CD4-positive, alpha-beta memory T cell (primary cell): Measurements from ENCODE around the gene WDR38. TPM values are rescaled to one million over a fixed set of nuclear protein-coding genes. Genes with fewer than 3 reads are reported as not detected.
A peak's percentile ranks its signal among the peaks of the same experiment; 100 is the strongest.

Source experiments
- CTCF ChIA-PET: fragments of 350-600 bp; sonication (Branson Sonifier 250); formaldehyde crosslinking; loops from one replicate; lab custom pipeline; 2021; ENCODE audit warnings: inconsistent platforms; ENCODE audit not compliant: partially characterized antibody; lab: Charles Lee
- POLR2A ChIA-PET: fragments of 350-600 bp; sonication (Branson Sonifier 250); formaldehyde crosslinking; loops from one replicate; lab custom pipeline; 2021; ENCODE audit not compliant: partially characterized antibody; lab: Charles Lee
- DNase-seq, 5 donors: peaks; one replicate each; pipeline versions ENCODE4 v3.0.0 to v3.0.0-alpha.2; 2020 to 2022; ENCODE audit warnings: mixed read lengths in 1 of 5
- H3K27ac ChIP-seq: one replicate; pipeline ENCODE4 v1.7.0; 2013; ENCODE audit warnings: low read depth, low read length
- H3K27me3 ChIP-seq: 2 replicates; pipeline ENCODE4 v1.7.0; 2013; ENCODE audit warnings: mild to moderate bottlenecking, low read length, moderate library complexity; ENCODE audit not compliant: insufficient read depth
- H3K36me3 ChIP-seq: 2 replicates; pipeline ENCODE4 v1.7.0; 2013; ENCODE audit warnings: mild to moderate bottlenecking, low read length, moderate library complexity; ENCODE audit not compliant: insufficient read depth
- H3K4me1 ChIP-seq: 2 replicates; pipeline ENCODE4 v1.7.0; 2013; ENCODE audit warnings: mild to moderate bottlenecking, low read length, moderate library complexity; ENCODE audit not compliant: insufficient read depth
- H3K4me3 ChIP-seq, 2 donors: one replicate each; pipeline ENCODE4 v1.7.0; 2013; ENCODE audit warnings: low read length in 2 of 2, mild to moderate bottlenecking in 1 of 2
- H3K9me3 ChIP-seq, 2 donors: one replicate each; pipeline ENCODE4 v1.7.0; 2013; ENCODE audit warnings: low read length in 2 of 2, control low read depth in 1 of 2; ENCODE audit not compliant: control insufficient read depth in 1 of 2
- H3K27ac Mint-ChIP-seq, 7 donors: one replicate each; pipeline ENCODE4 v1.8.0; 2020 to 2021; ENCODE audit warnings: mixed read lengths in 7 of 7, mild to moderate bottlenecking in 6 of 7, inconsistent platforms in 3 of 7, moderate library complexity in 3 of 7
- H3K27me3 Mint-ChIP-seq, 2 donors: one replicate each; pipeline ENCODE4 v1.8.0; 2020 to 2021; ENCODE audit warnings: mixed read lengths in 2 of 2
- H3K36me3 Mint-ChIP-seq, 2 donors: one replicate each; pipeline ENCODE4 v1.8.0; 2020 to 2021; ENCODE audit warnings: mixed read lengths in 2 of 2, inconsistent platforms in 1 of 2, mild to moderate bottlenecking in 1 of 2
- H3K4me1 Mint-ChIP-seq, 4 donors: one replicate each; pipeline ENCODE4 v1.8.0; 2020 to 2021; ENCODE audit warnings: mixed read lengths in 4 of 4, mild to moderate bottlenecking in 1 of 4
- H3K4me3 Mint-ChIP-seq, 8 donors: one replicate each; pipeline ENCODE4 v1.8.0; 2020 to 2021; ENCODE audit warnings: mixed read lengths in 8 of 8, mild to moderate bottlenecking in 7 of 8, moderate library complexity in 6 of 8, inconsistent platforms in 3 of 8
- H3K9me3 Mint-ChIP-seq, 8 donors: one replicate each; pipeline ENCODE4 v1.8.0; 2020 to 2021; ENCODE audit warnings: mixed read lengths in 8 of 8, mild to moderate bottlenecking in 5 of 8, inconsistent platforms in 3 of 8, moderate library complexity in 1 of 8
- intact Hi-C: fragments of 100-400 bp; cut with micrococcal nuclease; formaldehyde crosslinking; loops from one replicate; pipeline ENCODE4 v1.15.1; 2023
- polyA plus RNA-seq, 2 donors: library from polyadenylated mRNA; unstranded; fragments of 300-500 nt; fragmentation: Illumina TruSeq; gene quantifications; one replicate each; pipeline ENCODE4 v1.2.3, GENCODE V29; 2021
- total RNA-seq, 2 experiments: library from RNA; stranded (reverse); gene quantifications; one replicate each; pipeline ENCODE4 v1.2.3, GENCODE V29; 2021

The WDR38 gene
- total and polyA plus RNA-seq, 4 experiments from 2014 or later: not detected

DNA sequence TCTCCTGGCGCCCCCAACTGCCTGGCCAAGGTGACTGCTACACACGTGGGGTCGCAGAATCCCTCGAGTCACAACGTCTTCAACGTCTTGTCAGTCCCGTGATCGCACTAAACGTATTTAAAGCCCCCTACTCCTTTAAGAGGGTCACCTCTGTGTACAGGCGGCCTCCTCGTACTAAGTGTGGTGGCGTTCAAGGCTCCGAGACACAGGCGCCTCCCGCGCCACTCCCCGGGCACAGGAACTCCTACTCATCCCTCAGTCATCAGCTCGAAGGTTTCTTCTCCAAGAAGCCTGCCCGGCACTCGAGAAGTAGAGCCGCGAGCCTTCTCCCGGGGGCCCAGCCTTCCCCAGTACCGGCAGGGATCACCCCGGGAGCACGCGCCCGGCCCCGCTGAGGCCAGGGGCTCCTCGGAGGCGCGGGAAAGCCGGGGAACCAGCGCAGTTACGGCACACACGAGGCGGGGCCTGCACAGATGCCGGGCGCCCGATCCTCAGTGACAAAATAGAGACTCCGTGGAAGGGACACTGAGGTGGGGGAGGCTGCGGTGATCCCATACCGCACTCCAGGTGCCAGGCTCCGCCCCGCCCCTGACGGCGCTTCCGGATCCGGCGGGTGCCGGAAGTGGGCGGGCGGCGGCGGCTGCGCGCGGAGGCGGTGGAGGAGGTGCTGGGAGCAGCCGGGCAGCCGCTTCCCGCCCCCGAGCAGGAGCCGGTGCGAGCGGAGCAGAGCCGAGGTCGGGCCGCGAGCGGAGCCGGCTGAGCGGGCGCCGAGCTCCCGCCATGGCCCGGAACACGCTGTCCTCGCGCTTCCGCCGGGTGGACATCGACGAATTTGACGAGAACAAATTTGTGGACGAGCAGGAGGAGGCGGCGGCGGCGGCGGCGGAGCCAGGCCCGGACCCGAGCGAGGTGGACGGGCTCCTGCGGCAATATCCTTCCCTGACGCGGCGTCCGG, 15.5 kb downstream of the WDR38 start:
- DNase-seq: peak; percentile 90 to 94 (median 92)
- H3K9me3 Mint-ChIP-seq: peaks cover 0 to 2% (median 0%) of the 10 kb centered on the region in 8 donors
- peak overlapping the region; percentile 94 to 98 (median 95) for H3K27ac Mint-ChIP-seq
- H3K36me3 Mint-ChIP-seq: peaks cover 8 to 39% of the 10 kb centered on the region in 2 donors
- peaks cover 47% of the 10 kb centered on the region for H3K4me1 ChIP-seq
- intact Hi-C loops: loop anchor here (1.0 kb wide), 2 partner anchors 7 to 73 kb away; partner anchors contain the start of genes GOLGA1 and RPL35
- H3K4me3 ChIP-seq: peak overlapping the region; percentile 58 to 85
- peaks cover 29 to 64% (median 43%) of the 10 kb centered on the region in 4 donors for H3K4me1 Mint-ChIP-seq
- ChIA-PET POLR2A (interaction anchor here (0.8 to 6.4 kb wide), 11 partner anchors 9 to 372 kb away, joined by 3 to 74 read pairs (median 5); partner anchors contain the start of genes ARPC5L, HSPA5, NR6A1 and RPL35), CTCF (interaction anchor here (7.9 kb wide), 1 partner anchor 14 kb away, joined by 56 read pairs; the partner anchor contains the start of gene WDR38)
- peaks cover 11% of the 10 kb centered on the region for H3K36me3 ChIP-seq
- H3K4me3 Mint-ChIP-seq: peak overlapping the region; percentile 90 to 96 (median 93)
- H3K27me3 Mint-ChIP-seq: no peaks in the 10 kb centered on the region
- H3K27me3 ChIP-seq: no peaks in the 10 kb centered on the region
- no peaks in the 10 kb centered on the region for H3K9me3 ChIP-seq
- H3K27ac ChIP-seq: peak overlapping the region; percentile 91

- peak overlapping the region; percentile 93 to 98 (median 95) for H3K27ac Mint-ChIP-seq
- peaks cover 15% of the 10 kb centered on the region for H3K36me3 ChIP-seq
- CTCF ChIA-PET: interaction anchor here (1.2 to 7.9 kb wide), 2 partner anchors 8 to 15 kb away, joined by 5 to 56 read pairs; partner anchors contain the start of genes RPL35 and WDR38
- H3K4me3 Mint-ChIP-seq: peak overlapping the region; percentile 89 to 96 (median 93)
- no peaks in the 10 kb centered on the region for H3K27me3 ChIP-seq
- peaks cover 54% of the 10 kb centered on the region for H3K4me1 ChIP-seq
- no peaks in the 10 kb centered on the region for H3K27me3 Mint-ChIP-seq
- peak in 4 of 5 donors; percentile 45 to 66 (median 48) for DNase-seq
- peaks cover 29 to 64% (median 46%) of the 10 kb centered on the region in 4 donors for H3K4me1 Mint-ChIP-seq
- H3K9me3 Mint-ChIP-seq: peaks cover 0 to 2% (median 0%) of the 10 kb centered on the region in 8 donors
- H3K4me3 ChIP-seq: peak overlapping the region; percentile 50 to 58
- intact Hi-C loops: loop anchor here (1.0 kb wide), 2 partner anchors 8 to 72 kb away; partner anchors contain the start of genes GOLGA1 and RPL35
- peak overlapping the region; percentile 91 for H3K27ac ChIP-seq
- POLR2A ChIA-PET: interaction anchor here (0.8 to 6.4 kb wide), 10 partner anchors 10 to 371 kb away, joined by 3 to 74 read pairs (median 6); partner anchors contain the start of genes ARPC5L, GOLGA1, HSPA5 and NR6A1
- H3K9me3 ChIP-seq: no peaks in the 10 kb centered on the region
- peaks cover 8 to 41% of the 10 kb centered on the region in 2 donors for H3K36me3 Mint-ChIP-seq
Observed at GRCh38 chr9:124869466-124869985, 16.3 kb downstream of the WDR38 start.

DNA sequence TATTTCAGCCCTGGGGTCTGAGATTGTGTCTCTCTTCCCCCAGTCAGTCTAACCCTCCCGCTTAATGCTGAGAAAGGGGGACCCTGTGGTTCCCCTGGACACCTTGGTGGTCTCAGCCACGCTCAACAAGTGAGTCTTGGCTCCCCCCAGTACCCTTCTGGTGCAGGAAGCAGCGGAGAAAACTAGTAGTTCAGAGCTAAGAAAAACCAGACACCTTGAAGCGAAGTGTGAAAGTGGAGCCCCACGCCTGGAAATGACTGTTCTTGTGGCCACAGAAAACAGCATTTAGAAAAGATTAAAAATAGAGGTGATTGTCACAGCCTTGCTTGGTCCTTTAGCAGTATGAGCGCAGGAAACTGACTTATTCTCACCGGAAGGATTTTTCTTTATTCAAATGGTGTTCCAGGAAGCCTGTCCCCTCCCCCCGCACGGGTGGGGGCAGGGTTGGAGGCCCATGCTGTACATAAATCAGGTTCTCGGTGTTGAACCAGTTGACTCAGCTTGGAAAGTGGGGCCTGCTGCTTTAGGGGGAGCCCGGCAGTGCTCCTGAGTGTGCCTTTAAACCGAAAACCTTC, 16.8 kb downstream of the WDR38 start:
- Mint-ChIP-seq H3K27ac (peak overlapping the region; percentile 93 to 98 (median 95)), H3K27me3 (no peaks in the 10 kb centered on the region), H3K4me3 (peak overlapping the region; percentile 89 to 96 (median 93)), H3K4me1 (peaks cover 29 to 70% (median 49%) of the 10 kb centered on the region in 4 donors), H3K9me3 (peaks cover 0 to 2% (median 0%) of the 10 kb centered on the region in 8 donors), H3K36me3 (peaks cover 8 to 47% of the 10 kb centered on the region in 2 donors)
- ChIA-PET POLR2A (interaction anchor here (1.0 to 6.4 kb wide), 9 partner anchors 8 to 371 kb away, joined by 3 to 74 read pairs (median 8); partner anchors contain the start of genes ARPC5L, GOLGA1, HSPA5 and NR6A1), CTCF (interaction anchor here (1.2 to 7.9 kb wide), 2 partner anchors 9 to 15 kb away, joined by 5 to 56 read pairs; partner anchors contain the start of genes RPL35 and WDR38)
- H3K9me3 ChIP-seq: no peaks in the 10 kb centered on the region
- no peaks in the 10 kb centered on the region for H3K27me3 ChIP-seq
- intact Hi-C loops: loop anchor here (1.0 kb wide), 2 partner anchors 9 to 71 kb away; partner anchors contain the start of genes GOLGA1 and RPL35
- peak; percentile 74 to 88 (median 75) for DNase-seq
- H3K4me3 ChIP-seq: peak overlapping the region; percentile 50 to 58
- peaks cover 58% of the 10 kb centered on the region for H3K4me1 ChIP-seq
- peaks cover 19% of the 10 kb centered on the region for H3K36me3 ChIP-seq
- peak overlapping the region; percentile 91 for H3K27ac ChIP-seq

DNA sequence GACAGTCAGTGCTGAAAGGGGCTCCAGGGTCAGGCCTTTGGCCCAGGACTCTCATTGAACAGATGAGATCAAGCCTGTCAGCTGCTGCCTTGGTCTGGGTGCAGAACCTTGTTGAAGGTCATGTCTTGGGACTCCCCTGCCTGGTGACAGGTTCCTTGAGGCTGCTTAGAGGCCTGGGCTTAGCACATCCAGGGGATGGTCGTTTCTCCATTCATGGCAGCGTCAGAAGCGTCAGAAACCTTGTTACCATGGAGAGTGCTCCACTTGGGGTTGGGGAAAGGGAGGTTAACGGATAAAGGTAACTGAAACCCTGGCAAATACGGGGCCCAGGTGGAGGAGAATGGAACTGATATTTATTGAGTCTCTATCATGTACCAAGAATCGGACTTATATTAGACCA, 17.5 kb downstream of the WDR38 start:
- peaks cover 29 to 74% (median 51%) of the 10 kb centered on the region in 4 donors for H3K4me1 Mint-ChIP-seq
- H3K9me3 ChIP-seq: no peaks in the 10 kb centered on the region
- peaks cover 26% of the 10 kb centered on the region for H3K36me3 ChIP-seq
- CTCF ChIA-PET: interaction anchor here (3.3 to 7.9 kb wide), 2 partner anchors 9 to 16 kb away, joined by 21 to 56 read pairs; partner anchors contain the start of genes ARPC5L, RPL35 and WDR38
- DNase-seq: peak in 1 of 5 donors; percentile 45
- POLR2A ChIA-PET: interaction anchor here (1.0 to 6.4 kb wide), 7 partner anchors 8 to 100 kb away, joined by 3 to 74 read pairs (median 8); partner anchors contain the start of genes ARPC5L, GOLGA1, NR6A1 and RPL35
- H3K4me3 ChIP-seq: peak overlapping the region; percentile 50 to 58
- H3K27me3 Mint-ChIP-seq: no peaks in the 10 kb centered on the region
- H3K4me1 ChIP-seq: peaks cover 61% of the 10 kb centered on the region
- peaks cover 0 to 2% (median 0%) of the 10 kb centered on the region in 8 donors for H3K9me3 Mint-ChIP-seq
- intact Hi-C loops: no loop called here
- H3K27me3 ChIP-seq: no peaks in the 10 kb centered on the region
- H3K36me3 Mint-ChIP-seq: peaks cover 13 to 53% of the 10 kb centered on the region in 2 donors
- H3K4me3 Mint-ChIP-seq: peak overlapping the region; percentile 89 to 96 (median 93)
- peak overlapping the region; percentile 93 to 98 (median 95) for H3K27ac Mint-ChIP-seq
- peak overlapping the region; percentile 91 for H3K27ac ChIP-seq

DNA sequence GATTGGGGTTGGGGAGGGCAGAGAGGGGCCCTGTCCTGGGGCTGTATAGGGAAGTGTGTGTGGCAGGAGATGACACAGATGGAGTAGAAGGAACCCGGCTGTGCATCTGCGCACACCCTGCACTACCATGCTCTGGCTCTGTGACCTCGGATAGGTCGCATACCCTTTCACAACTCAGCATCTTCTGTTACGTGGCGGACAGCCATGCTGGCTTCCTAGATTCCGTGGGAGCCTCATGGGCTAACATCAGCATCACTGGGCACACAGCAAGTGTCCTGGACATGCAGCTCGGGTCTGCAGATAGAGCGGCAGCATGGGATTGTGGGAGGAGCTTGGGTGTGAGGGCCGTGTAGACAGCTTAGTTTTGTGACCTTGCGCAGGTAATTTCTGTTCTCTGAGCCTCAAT, 17.9 kb downstream of the WDR38 start:
- Histone ChIP-seq H3K9me3 (no peaks in the 10 kb centered on the region), H3K4me1 (peaks cover 61% of the 10 kb centered on the region), H3K4me3 (peak overlapping the region; percentile 50 to 58), H3K36me3 (peaks cover 29% of the 10 kb centered on the region), H3K27me3 (no peaks in the 10 kb centered on the region), H3K27ac (peak overlapping the region; percentile 91)
- Mint-ChIP-seq H3K4me3 (peak overlapping the region; percentile 89 to 96 (median 93)), H3K27me3 (no peaks in the 10 kb centered on the region), H3K9me3 (peaks cover 0 to 2% (median 0%) of the 10 kb centered on the region in 8 donors), H3K27ac (peak overlapping the region; percentile 93 to 98 (median 95)), H3K4me1 (peaks cover 29 to 74% (median 51%) of the 10 kb centered on the region in 4 donors), H3K36me3 (peaks cover 13 to 56% of the 10 kb centered on the region in 2 donors)
- ChIA-PET POLR2A (interaction anchor here (1.5 to 6.4 kb wide), 2 partner anchors 12 to 95 kb away, joined by 3 to 74 read pairs; partner anchors contain the start of genes ARPC5L and RPL35), CTCF (interaction anchor here (0.5 to 7.9 kb wide), 4 partner anchors 9 to 24 kb away, joined by 3 to 56 read pairs (median 12); partner anchors contain the start of genes ARPC5L, RPL35 and WDR38)
- intact Hi-C loops: no loop called here
- DNase-seq: no peak

DNA sequence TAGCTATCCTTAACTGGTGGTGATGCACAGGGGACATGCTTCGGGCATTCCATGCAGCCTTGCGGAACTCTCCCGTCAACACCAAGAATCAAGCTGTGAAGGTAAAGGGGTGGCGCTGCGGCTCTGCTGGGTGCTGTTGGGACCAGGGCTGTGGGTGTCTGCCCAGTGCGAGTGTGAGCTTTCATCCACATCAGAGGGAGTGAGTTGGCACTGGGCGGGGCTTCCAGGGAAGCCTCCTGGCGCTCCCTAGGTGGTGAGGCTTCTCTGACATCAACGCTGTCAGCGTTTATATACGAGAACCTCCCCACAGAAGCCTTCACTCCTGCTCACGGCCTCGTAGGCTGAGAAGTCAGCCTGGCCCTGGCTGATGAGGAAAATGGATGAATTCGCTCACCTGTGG, 20.4 kb downstream of the WDR38 start:
- ChIA-PET POLR2A (interaction anchor here (6.4 kb wide), 1 partner anchor 14 kb away, joined by 74 read pairs; the partner anchor contains the start of genes ARPC5L and RPL35), CTCF (interaction anchor here (1.4 to 7.9 kb wide), 3 partner anchors 12 to 102 kb away, joined by 3 to 56 read pairs (median 21); partner anchors contain the start of genes ARPC5L, RPL35 and WDR38)
- peaks cover 30 to 59% (median 48%) of the 10 kb centered on the region in 4 donors for H3K4me1 Mint-ChIP-seq
- H3K36me3 Mint-ChIP-seq: peaks cover 32 to 74% of the 10 kb centered on the region in 2 donors
- Histone ChIP-seq H3K4me3 (no peak overlapping the region), H3K4me1 (peaks cover 50% of the 10 kb centered on the region), H3K27ac (peak overlapping the region; percentile 91), H3K27me3 (no peaks in the 10 kb centered on the region), H3K9me3 (no peaks in the 10 kb centered on the region), H3K36me3 (peaks cover 53% of the 10 kb centered on the region)
- peak overlapping the region in 2 of 8 donors; percentile 41 to 55 for H3K4me3 Mint-ChIP-seq
- no peaks in the 10 kb centered on the region for H3K27me3 Mint-ChIP-seq
- DNase-seq: peak in 1 of 5 donors; percentile 38
- H3K9me3 Mint-ChIP-seq: no peaks in the 10 kb centered on the region
- peak overlapping the region in 3 of 7 donors; percentile 60 to 98 (median 81) for H3K27ac Mint-ChIP-seq
- intact Hi-C loops: no loop called here
